ENCODE measurements around the gene NDUFB4. TPM values are rescaled to one million over a fixed set of nuclear protein-coding genes. Genes with fewer than 3 reads are reported as not detected.

Gene NDUFB4
- 130 to 215 TPM (median 143 TPM) in 3 replicates for polyA plus RNA-seq
- polyA plus RNA-seq (2011; ENCODE audit: low read depth): 17.6 TPM
- 231 and 237 TPM in 2 replicates for polyA plus RNA-seq (2011; cell fraction: cytosol; rRNA removed)
- 104 and 117 TPM in 2 replicates for polyA plus RNA-seq (2011; cell fraction: nucleus; rRNA removed)
- 122 and 192 TPM in 2 replicates for polyA plus RNA-seq (2012; ENCODE audit: low replicate concordance)
- 66.0 to 123 TPM (median 91.5 TPM) in 3 replicates for polyA minus RNA-seq
- 138 TPM for polyA minus RNA-seq (2011; cell fraction: cytosol; rRNA and poly(A)+ RNA removed)
- 22.6 and 25.9 TPM in 2 replicates for polyA minus RNA-seq (2011; cell fraction: nucleus; rRNA and poly(A)+ RNA removed)

- H3K9me1 ChIP-seq (ENCODE audit: control insufficient read depth, extremely low read depth, insufficient read depth, low read length): no peaks in the 10 kb centered on the region
Measured at GRCh38 chr3:120596116-120596852, at the start of gene NDUFB4. Gene NDUFB4, plus strand, starts transcription at chr3:120596336. Its CDS starts 24 bp downstream, at chr3:120596360.

GRCh38 chr3:120550546-120550945 is 45.6 kb upstream of the NDUFB4 start:
- dilution Hi-C loops (cut with MboI; ENCODE audit: extremely low pct_ligation_motif_present, low sequenced_read_pairs): no loop called here
- H3K4me1 ChIP-seq (ENCODE audit: control insufficient read depth, extremely low read depth, insufficient read depth, low read length): no peaks in the 10 kb centered on the region
- H3K9ac ChIP-seq (ENCODE audit: control insufficient read depth, extremely low read depth, insufficient read depth, low read length): no peak overlapping the region
- no peaks in the 10 kb centered on the region for H3K9me3 ChIP-seq (ENCODE audit: control insufficient read depth, low read depth, low read length)
- no peak overlapping the region for H2AFZ ChIP-seq (ENCODE audit: control insufficient read depth, low read length)
- no peaks in the 10 kb centered on the region for H3K27me3 ChIP-seq (ENCODE audit: control insufficient read depth, extremely low read depth, insufficient read depth, low read length)
- no peaks in the 10 kb centered on the region for H4K20me1 ChIP-seq (ENCODE audit: control insufficient read depth, extremely low read depth, insufficient read depth, low read length)
- H3K9me1 ChIP-seq (ENCODE audit: control insufficient read depth, extremely low read depth, insufficient read depth, low read length): no peaks in the 10 kb centered on the region
- FAIRE-seq: no peak
- no peak for TF ChIP-seq EZH2 (IDR thresholded peaks at IDR 0.05; ENCODE audit: low read length)
- TF ChIP-seq CTCF (optimal IDR thresholded peaks at IDR 0.05 in 1 of 3, IDR thresholded peaks at IDR 0.05 in 1 of 3, conservative IDR thresholded peaks at IDR 0.05 in 1 of 3; ENCODE audit: extremely low read depth in 1 of 3, insufficient read depth in 2 of 3, low read length in 3 of 3): no peak
- H3K4me3 ChIP-seq (ENCODE audit: control insufficient read depth in 2 of 3, extremely low read depth in 1 of 3, insufficient read depth in 2 of 3, low read depth in 1 of 3, low read length in 3 of 3): no peak overlapping the region
- H3K4me2 ChIP-seq (ENCODE audit: control insufficient read depth, extremely low read depth, insufficient read depth, low read depth, low read length): no peak overlapping the region
- H3K79me2 ChIP-seq (ENCODE audit: control insufficient read depth, insufficient read depth, low read length): no peaks in the 10 kb centered on the region
- H3K27ac ChIP-seq (ENCODE audit: control insufficient read depth, insufficient read depth, low read length): no peak overlapping the region
- no peaks in the 10 kb centered on the region for H3K36me3 ChIP-seq (ENCODE audit: control insufficient read depth in 2 of 2, extremely low read depth in 1 of 2, insufficient read depth in 2 of 2, low read length in 2 of 2)
- DNase-seq (ENCODE audit: low read depth, low spot score): no peak

More at GRCh38 chr3:120596116-120596852, at the start of gene NDUFB4:
- dilution Hi-C loops (cut with MboI; ENCODE audit: extremely low pct_ligation_motif_present, low sequenced_read_pairs): no loop called here
- peaks cover 3% of the 10 kb centered on the region for H3K27me3 ChIP-seq (ENCODE audit: control insufficient read depth, extremely low read depth, insufficient read depth, low read length)
- peak within 1 kb of the TSS; percentile 82 to 95 (median 95) for H3K4me3 ChIP-seq (ENCODE audit: control insufficient read depth in 2 of 3, extremely low read depth in 1 of 3, insufficient read depth in 2 of 3, low read depth in 1 of 3, low read length in 3 of 3)
- H3K36me3 ChIP-seq (ENCODE audit: control insufficient read depth in 2 of 2, extremely low read depth in 1 of 2, insufficient read depth in 2 of 2, low read length in 2 of 2): peaks cover 2 to 4% of the 10 kb centered on the region in 2 experiments
- H3K27ac ChIP-seq (ENCODE audit: control insufficient read depth, insufficient read depth, low read length): peak within 1 kb of the TSS; percentile 88
- DNase-seq (ENCODE audit: low read depth, low spot score) (peak; percentile 96), FAIRE-seq (peak; percentile 99)
- peak within 1 kb of the TSS; percentile 97 for H2AFZ ChIP-seq (ENCODE audit: control insufficient read depth, low read length)
- peak within 1 kb of the TSS; percentile 93 for H3K9ac ChIP-seq (ENCODE audit: control insufficient read depth, extremely low read depth, insufficient read depth, low read length)
- H4K20me1 ChIP-seq (ENCODE audit: control insufficient read depth, extremely low read depth, insufficient read depth, low read length): no peaks in the 10 kb centered on the region
- TF ChIP-seq EZH2 (IDR thresholded peaks at IDR 0.05; ENCODE audit: low read length) (no peak), CTCF (optimal IDR thresholded peaks at IDR 0.05 in 1 of 3, IDR thresholded peaks at IDR 0.05 in 1 of 3, conservative IDR thresholded peaks at IDR 0.05 in 1 of 3; ENCODE audit: extremely low read depth in 1 of 3, insufficient read depth in 2 of 3, low read length in 3 of 3) (no peak)
- H3K4me1 ChIP-seq (ENCODE audit: control insufficient read depth, extremely low read depth, insufficient read depth, low read length): no peaks in the 10 kb centered on the region
- peaks cover 25% of the 10 kb centered on the region for H3K79me2 ChIP-seq (ENCODE audit: control insufficient read depth, insufficient read depth, low read length)
- peak within 1 kb of the TSS; percentile 83 for H3K4me2 ChIP-seq (ENCODE audit: control insufficient read depth, extremely low read depth, insufficient read depth, low read depth, low read length)
- no peaks in the 10 kb centered on the region for H3K9me3 ChIP-seq (ENCODE audit: control insufficient read depth, low read depth, low read length)
